Measurements from ENCODE around the gene AXIN1.
"Not testable (repeated sequence)": the region's sequence is repeated elsewhere in the genome, so short reads cannot be mapped to it uniquely, and the experiment has no call there.

The AXIN1 gene

GRCh38 chr16:369866-370436, 17.4 kb upstream of the AXIN1 start:
- no peak for DNase-seq (ENCODE audit: low read depth in 2 of 2)

GRCh38 chr16:369275-369865, 16.8 kb upstream of the AXIN1 start:
- no peak for DNase-seq (ENCODE audit: low read depth in 2 of 2)

- DNase-seq (ENCODE audit: low read depth in 2 of 2): no peak
Measured at GRCh38 chr16:368388-369158, 16.1 kb upstream of the AXIN1 start.

GRCh38 chr16:367333-367903, 14.9 kb upstream of the AXIN1 start:
- DNase-seq (ENCODE audit: low read depth in 2 of 2): no peak

GRCh38 chr16:366476-366875, 14.0 kb upstream of the AXIN1 start:
- no peak for DNase-seq (ENCODE audit: low read depth in 2 of 2)

GRCh38 chr16:364595-365491, 12.3 kb upstream of the AXIN1 start:
- DNase-seq (ENCODE audit: low read depth in 2 of 2): no peak

GRCh38 chr16:363766-364490, 11.4 kb upstream of the AXIN1 start:
- DNase-seq (ENCODE audit: low read depth in 2 of 2): no peak

GRCh38 chr16:363110-363765, 10.7 kb upstream of the AXIN1 start:
- no peak for DNase-seq (ENCODE audit: low read depth in 2 of 2)

GRCh38 chr16:362702-362999, 10.1 kb upstream of the AXIN1 start:
- not testable (repeated sequence) for DNase-seq (ENCODE audit: low read depth in 2 of 2)

- DNase-seq (ENCODE audit: low read depth in 2 of 2): peak; percentile 42 to 54
Measured at GRCh38 chr16:361872-362701, 9.6 kb upstream of the AXIN1 start.

- no peak for DNase-seq (ENCODE audit: low read depth in 2 of 2)
Measured at GRCh38 chr16:361341-361871, 8.9 kb upstream of the AXIN1 start.

GRCh38 chr16:360698-361336, 8.3 kb upstream of the AXIN1 start:
- DNase-seq (ENCODE audit: low read depth in 2 of 2): no peak

- DNase-seq (ENCODE audit: low read depth in 2 of 2): no peak
Measured at GRCh38 chr16:359871-360697, 7.6 kb upstream of the AXIN1 start.

GRCh38 chr16:359067-359763, 6.7 kb upstream of the AXIN1 start:
- DNase-seq (ENCODE audit: low read depth in 2 of 2): no peak

GRCh38 chr16:356741-357140, 4.2 kb upstream of the AXIN1 start:
- DNase-seq (ENCODE audit: low read depth in 2 of 2): no peak

GRCh38 chr16:354971-355461, 2.5 kb upstream of the AXIN1 start:
- DNase-seq (ENCODE audit: low read depth in 2 of 2): no peak

GRCh38 chr16:354291-354881, 1.9 kb upstream of the AXIN1 start:
- no peak for DNase-seq (ENCODE audit: low read depth in 2 of 2)

Measured in stimulated activated CD8-positive, alpha-beta memory T cell treated with anti-CD3 and anti-CD28 coated beads, Interleukin-7, amount 100 ng/mL, for 4 hours (primary cell).